Measurements from ENCODE around the gene VWA8. TPM values are rescaled to one million over a fixed set of nuclear protein-coding genes. Genes with fewer than 3 reads are reported as not detected.

The VWA8 gene
- polyA plus RNA-seq, 1 donor (not counting 4 experiments of a cell fraction or from before 2014, with no cell fraction given): 17.8 TPM

GRCh38 chr13:41631296-41631965 is 329.5 kb downstream of the VWA8 start:
- Histone ChIP-seq H3K4me3 (ENCODE audit: control insufficient read depth in 2 of 3, extremely low read depth in 1 of 3, insufficient read depth in 2 of 3, low read depth in 1 of 3, low read length in 3 of 3) (no peak overlapping the region), H3K79me2 (ENCODE audit: control insufficient read depth, insufficient read depth, low read length) (no peaks in the 10 kb centered on the region), H3K36me3 (ENCODE audit: control insufficient read depth in 2 of 2, extremely low read depth in 1 of 2, insufficient read depth in 2 of 2, low read length in 2 of 2) (no peaks in the 10 kb centered on the region), H3K27me3 (ENCODE audit: control insufficient read depth, extremely low read depth, insufficient read depth, low read length) (no peaks in the 10 kb centered on the region), H3K9ac (ENCODE audit: control insufficient read depth, extremely low read depth, insufficient read depth, low read length) (no peak overlapping the region), H3K27ac (ENCODE audit: control insufficient read depth, insufficient read depth, low read length) (no peak overlapping the region), H2AFZ (ENCODE audit: control insufficient read depth, low read length) (no peak overlapping the region), H3K4me1 (ENCODE audit: control insufficient read depth, extremely low read depth, insufficient read depth, low read length) (no peaks in the 10 kb centered on the region), H3K9me3 (ENCODE audit: control insufficient read depth, low read depth, low read length) (no peaks in the 10 kb centered on the region), H3K4me2 (ENCODE audit: control insufficient read depth, extremely low read depth, insufficient read depth, low read depth, low read length) (no peak overlapping the region), H3K9me1 (ENCODE audit: control insufficient read depth, extremely low read depth, insufficient read depth, low read length) (no peaks in the 10 kb centered on the region), H4K20me1 (ENCODE audit: control insufficient read depth, extremely low read depth, insufficient read depth, low read length) (no peaks in the 10 kb centered on the region)
- no peak for DNase-seq (ENCODE audit: low read depth, low spot score)
- dilution Hi-C loops (cut with MboI; ENCODE audit: extremely low pct_ligation_motif_present, low sequenced_read_pairs): no loop called here
- no peak for FAIRE-seq
- TF ChIP-seq EZH2 (IDR thresholded peaks at IDR 0.05; ENCODE audit: low read length) (no peak), CTCF (optimal IDR thresholded peaks at IDR 0.05 in 1 of 3, IDR thresholded peaks at IDR 0.05 in 1 of 3, conservative IDR thresholded peaks at IDR 0.05 in 1 of 3; ENCODE audit: extremely low read depth in 1 of 3, insufficient read depth in 2 of 3, low read length in 3 of 3) (no peak)

GRCh38 chr13:41627425-41627824 is 333.5 kb downstream of the VWA8 start:
- H2AFZ ChIP-seq (ENCODE audit: control insufficient read depth, low read length): no peak overlapping the region
- no peaks in the 10 kb centered on the region for H3K27me3 ChIP-seq (ENCODE audit: control insufficient read depth, extremely low read depth, insufficient read depth, low read length)
- no peaks in the 10 kb centered on the region for H3K79me2 ChIP-seq (ENCODE audit: control insufficient read depth, insufficient read depth, low read length)
- H4K20me1 ChIP-seq (ENCODE audit: control insufficient read depth, extremely low read depth, insufficient read depth, low read length): no peaks in the 10 kb centered on the region
- no peaks in the 10 kb centered on the region for H3K9me3 ChIP-seq (ENCODE audit: control insufficient read depth, low read depth, low read length)
- no peak overlapping the region for H3K27ac ChIP-seq (ENCODE audit: control insufficient read depth, insufficient read depth, low read length)
- no peak overlapping the region for H3K4me3 ChIP-seq (ENCODE audit: control insufficient read depth in 2 of 3, extremely low read depth in 1 of 3, insufficient read depth in 2 of 3, low read depth in 1 of 3, low read length in 3 of 3)
- TF ChIP-seq EZH2 (IDR thresholded peaks at IDR 0.05; ENCODE audit: low read length): no peak
- no peak for TF ChIP-seq CTCF (optimal IDR thresholded peaks at IDR 0.05 in 1 of 3, IDR thresholded peaks at IDR 0.05 in 1 of 3, conservative IDR thresholded peaks at IDR 0.05 in 1 of 3; ENCODE audit: extremely low read depth in 1 of 3, insufficient read depth in 2 of 3, low read length in 3 of 3)
- no peaks in the 10 kb centered on the region for H3K4me1 ChIP-seq (ENCODE audit: control insufficient read depth, extremely low read depth, insufficient read depth, low read length)
- H3K36me3 ChIP-seq (ENCODE audit: control insufficient read depth in 2 of 2, extremely low read depth in 1 of 2, insufficient read depth in 2 of 2, low read length in 2 of 2): no peaks in the 10 kb centered on the region
- no peak for DNase-seq (ENCODE audit: low read depth, low spot score)
- H3K4me2 ChIP-seq (ENCODE audit: control insufficient read depth, extremely low read depth, insufficient read depth, low read depth, low read length): no peak overlapping the region
- no peaks in the 10 kb centered on the region for H3K9me1 ChIP-seq (ENCODE audit: control insufficient read depth, extremely low read depth, insufficient read depth, low read length)
- dilution Hi-C loops (cut with MboI; ENCODE audit: extremely low pct_ligation_motif_present, low sequenced_read_pairs): no loop called here
- FAIRE-seq: no peak
- H3K9ac ChIP-seq (ENCODE audit: control insufficient read depth, extremely low read depth, insufficient read depth, low read length): no peak overlapping the region
